Spleen (tissue), 11 donors: ENCODE measurements around the gene SMTN. TPM values are rescaled to one million over a fixed set of nuclear protein-coding genes. Genes with fewer than 3 reads are reported as not detected.

Source experiments
- DNase-seq: peaks from one replicate; pipeline ENCODE4 v3.0.0-alpha.2; 2020
- H3K27ac ChIP-seq, 8 donors: fragments of 200-600 bp; sonication (generic) in 7 of 8; 1 replicate in 4 of 8; 2 replicates in 4 of 8; pipeline versions ENCODE4 v1.5.0 to v1.8.0; 2016 to 2021; ENCODE audit warnings: inconsistent platforms in 4 of 8, mild to moderate bottlenecking in 4 of 8, moderate library complexity in 1 of 8
- H3K27me3 ChIP-seq, 7 donors: fragments of 200-600 bp; sonication (generic) in 6 of 7; replicated peaks in 1 of 7; 1 replicate in 4 of 7; 2 replicates in 3 of 7; pipeline versions ENCODE4 v1.5.0 to v1.8.0; 2016 to 2021; ENCODE audit warnings: inconsistent platforms in 3 of 7, mild to moderate bottlenecking in 1 of 7
- H3K36me3 ChIP-seq, 6 donors: fragments of 200-600 bp; sonication (generic) in 5 of 6; 1 replicate in 4 of 6; 2 replicates in 2 of 6; pipeline versions ENCODE4 v1.5.0 to v1.8.0; 2016 to 2021; ENCODE audit warnings: inconsistent platforms in 2 of 6
- H3K4me1 ChIP-seq, 6 donors: fragments of 200-600 bp; sonication (generic) in 5 of 6; 1 replicate in 3 of 6; 2 replicates in 3 of 6; pipeline versions ENCODE4 v1.5.0 to v1.8.0; 2016 to 2021; ENCODE audit warnings: inconsistent platforms in 3 of 6
- H3K4me3 ChIP-seq, 8 donors: fragments of 200-600 bp; sonication (generic) in 7 of 8; 1 replicate in 4 of 8; 2 replicates in 4 of 8; pipeline versions ENCODE4 v1.5.0 to v1.8.0; 2016 to 2021; ENCODE audit warnings: inconsistent platforms in 4 of 8, mild to moderate bottlenecking in 4 of 8, moderate library complexity in 2 of 8
- H3K9me3 ChIP-seq, 8 donors: fragments of 200-600 bp; sonication (generic) in 7 of 8; 1 replicate in 4 of 8; 2 replicates in 4 of 8; pipeline versions ENCODE4 v1.5.0 to v1.8.0; 2016 to 2021; ENCODE audit warnings: inconsistent platforms in 4 of 8
- CTCF ChIP-seq, 11 experiments: fragments of 200-600 bp in 7 of 11; fragments of 450-650 bp in 4 of 11; sonication (generic) in 4 of 11; IDR thresholded peaks in 8 of 11; conservative IDR thresholded peaks in 3 of 11; 1 replicate in 7 of 11; 2 replicates in 4 of 11; pipeline versions ENCODE4 v1.4.0 to v1.8.0; 2016 to 2021; ENCODE audit warnings: antibody characterized with exemption in 11 of 11, inconsistent platforms in 4 of 11, mild to moderate bottlenecking in 1 of 11
- POLR2A ChIP-seq, 3 donors: fragments of 450-650 bp; IDR thresholded peaks; one replicate each; pipeline ENCODE4 v1.5.1; 2017; ENCODE audit warnings: antibody characterized with exemption in 3 of 3, mild to moderate bottlenecking in 1 of 3
- POLR2AphosphoS5 ChIP-seq, 3 donors: sonication (generic); formaldehyde crosslinking; IDR thresholded peaks; one replicate each; pipeline ENCODE4 v1.5.1; 2017; ENCODE audit warnings: antibody characterized with exemption in 3 of 3
- WGBS, 5 donors: extraction: QIAGEN DNeasy Blood & Tissue Kit in 3 of 5; methylation state at CpG; one replicate each; pipeline versions ENCODE4 v1.1.5 to v1.1.7; 2013 to 2018; 5-methylcytosine and 5-hydroxymethylcytosine counted together
- intact Hi-C: fragments of 100-400 bp; cut with DNase I; formaldehyde crosslinking; loops from one replicate; pipeline ENCODE4 v1.15.0; 2023; ENCODE audit warnings: low total_unique reads
- polyA plus RNA-seq, 3 donors: library from polyadenylated mRNA; stranded (reverse); fragments of 200-250 nt; gene quantifications; one replicate each; pipeline ENCODE4 v1.2.1, GENCODE V29; 2013
- total RNA-seq, 7 donors: library from RNA; depleted of rRNA in 3 of 7; stranded (reverse); fragments of >200 nt in 3 of 7; fragmentation: NEBNext Ultra II Directional in 4 of 7; extraction: Animal tissue kit (Norgen Biotek cat#: 25700) in 4 of 7; gene quantifications; one replicate each; pipeline versions ENCODE4 v1.1.0 to v1.2.1, GENCODE V29; 2016 to 2021
- donor health status: healthy with polysubstance abuse.
- donor health status: DM: no; HTN: no; CAD: no; lungs with moderate emphysema.
- donor health status: DM: no; HTN: no; CAD: no.
- donor health status: Bipolar disorder and iron deficiency.
- donor health status: healthy.
- donor health status: DM: no; HTN: no; CAD: no.
- donor health status: DM: yes; HTN: yes; CAD: no.

The SMTN gene
- total and polyA plus RNA-seq, 10 donors: 21.2 to 230 (median 158) TPM

GRCh38 chr22:31079095-31079642, 1.9 kb upstream of the SMTN start:
- Histone ChIP-seq H3K27ac (peak overlapping the region in 2 of 8 donors; percentile 34 to 49), H3K36me3 (peaks cover 0 to 7% (median 0%) of the 10 kb centered on the region in 6 donors), H3K4me1 (peaks cover 8 to 55% (median 40%) of the 10 kb centered on the region in 6 donors), H3K9me3 (no peaks in the 10 kb centered on the region), H3K4me3 (no peak overlapping the region), H3K27me3 (no peaks in the 10 kb centered on the region)
- DNase-seq: no peak
- WGBS, 5 donors: 85 to 92% (median 87%) methylated on average over 12 of the region's 12 CpGs
- intact Hi-C loops: no loop called here
- no peak for TF ChIP-seq CTCF (IDR thresholded peaks at IDR 0.05 in 8 of 11, conservative IDR thresholded peaks at IDR 0.05 in 3 of 11)
- no peak for TF ChIP-seq POLR2AphosphoS5 (IDR thresholded peaks at IDR 0.05)
- TF ChIP-seq POLR2A (IDR thresholded peaks at IDR 0.05): no peak

DNA sequence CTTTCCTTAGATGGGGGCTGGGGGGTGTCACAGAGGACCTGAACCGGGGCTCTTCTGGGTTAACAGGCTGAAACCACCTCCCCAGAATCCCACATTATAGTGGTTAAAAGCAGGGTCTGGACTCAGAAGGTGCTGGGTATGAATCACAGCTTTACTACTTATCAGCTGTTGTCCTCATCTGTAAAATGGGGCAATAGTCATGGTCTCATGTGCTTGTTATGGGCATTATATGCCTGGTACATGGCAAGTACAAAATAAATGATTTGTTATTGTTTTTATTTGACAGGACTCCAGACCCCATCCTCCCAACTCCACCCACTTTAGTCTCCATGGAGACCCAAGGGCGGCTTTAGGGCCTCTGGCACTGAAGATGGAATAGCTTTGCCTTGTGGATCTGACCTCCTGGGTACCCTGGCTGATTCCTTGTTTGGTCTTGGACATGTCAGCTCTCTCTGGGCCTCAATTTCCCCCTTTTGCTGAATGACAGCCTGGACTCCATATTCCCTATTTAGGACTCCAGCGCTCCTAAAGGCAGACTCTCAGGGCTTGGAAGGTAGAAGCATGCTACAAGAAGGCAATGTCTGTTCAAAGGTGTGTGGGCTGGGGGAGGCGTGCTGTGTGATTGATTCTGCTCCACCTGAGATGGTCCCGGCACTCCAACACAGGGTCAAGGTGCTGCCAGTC, 812 bp upstream of the SMTN start:
- Histone ChIP-seq H3K27me3 (no peaks in the 10 kb centered on the region), H3K4me1 (peaks cover 12 to 63% (median 48%) of the 10 kb centered on the region in 6 donors), H3K27ac (peak overlapping the region; percentile 64 to 96 (median 92)), H3K9me3 (no peaks in the 10 kb centered on the region), H3K4me3 (peak overlapping the region; percentile 69 to 95 (median 82)), H3K36me3 (peaks cover 0 to 7% (median 0%) of the 10 kb centered on the region in 6 donors)
- intact Hi-C loops: loop anchor here (5.0 kb wide), 1 partner anchor 113 kb away; the partner anchor contains the start of genes MORC2 and TUG1
- no peak for TF ChIP-seq POLR2A (IDR thresholded peaks at IDR 0.05)
- 33 to 36% (median 36%) methylated on average over 5 of the region's 5 CpGs for WGBS, 5 donors
- no peak for DNase-seq

GRCh38 chr22:31081963-31082605, 966 bp downstream of the SMTN start:
- peaks cover 12 to 77% (median 61%) of the 10 kb centered on the region in 6 donors for H3K4me1 ChIP-seq
- TF ChIP-seq POLR2A (IDR thresholded peaks at IDR 0.05): no peak
- TF ChIP-seq CTCF (IDR thresholded peaks at IDR 0.05 in 8 of 11, conservative IDR thresholded peaks at IDR 0.05 in 3 of 11): no peak
- TF ChIP-seq POLR2AphosphoS5 (IDR thresholded peaks at IDR 0.05): no peak
- H3K4me3 ChIP-seq: peak overlapping the region; percentile 69 to 95 (median 82)
- WGBS, 5 donors: 49 to 66% (median 58%) methylated on average over 6 of the region's 6 CpGs
- H3K27ac ChIP-seq: peak overlapping the region in 7 of 8 donors; percentile 76 to 96 (median 92)
- DNase-seq: no peak
- H3K9me3 ChIP-seq: no peaks in the 10 kb centered on the region
- intact Hi-C loops: loop anchor here (5.0 kb wide), 1 partner anchor 115 kb away; the partner anchor contains the start of genes MORC2 and TUG1
- H3K27me3 ChIP-seq: no peaks in the 10 kb centered on the region
- H3K36me3 ChIP-seq: peaks cover 0 to 18% (median 0%) of the 10 kb centered on the region in 6 donors

GRCh38 chr22:31082606-31083376, 1.7 kb downstream of the SMTN start:
- Histone ChIP-seq H3K4me3 (peak overlapping the region; percentile 69 to 95 (median 82)), H3K4me1 (peaks cover 12 to 84% (median 64%) of the 10 kb centered on the region in 6 donors), H3K27me3 (no peaks in the 10 kb centered on the region), H3K36me3 (peaks cover 0 to 25% (median under 1%) of the 10 kb centered on the region in 6 donors), H3K27ac (peak overlapping the region in 7 of 8 donors; percentile 76 to 96 (median 92)), H3K9me3 (no peaks in the 10 kb centered on the region)
- intact Hi-C loops: loop anchor here (5.0 kb wide), 1 partner anchor 115 kb away; the partner anchor contains the start of genes MORC2 and TUG1
- DNase-seq: peak; percentile 82
- 73 to 84% (median 79%) methylated on average over 11 of the region's 11 CpGs for WGBS, 5 donors
- TF ChIP-seq POLR2AphosphoS5 (IDR thresholded peaks at IDR 0.05) (peak in 2 of 3 donors; percentile 37 to 47), POLR2A (IDR thresholded peaks at IDR 0.05) (no peak), CTCF (IDR thresholded peaks at IDR 0.05 in 8 of 11, conservative IDR thresholded peaks at IDR 0.05 in 3 of 11) (peak; percentile 11 to 73 (median 56))
